BLaER1 treated with 17β-estradiol and CSF1 and Interleukin-3, amounts not matched to agents 10 nM and 100 nM (cell line): ENCODE measurements around the gene MRPS9.

Experiments used
- H3K27ac ChIP-seq, 11 experiments: shearing (Covaris generic); formaldehyde crosslinking; 2 replicates each; pipeline ENCODE4 v1.8.1; 2022
- H3K27me3 ChIP-seq, 11 experiments: shearing (Covaris generic); formaldehyde crosslinking; 2 replicates each; pipeline ENCODE4 v1.8.1; 2022
- H3K36me3 ChIP-seq, 11 experiments: shearing (Covaris generic); formaldehyde crosslinking; 2 replicates each; pipeline ENCODE4 v1.8.1; 2022
- H3K4me1 ChIP-seq, 10 experiments: shearing (Covaris generic); formaldehyde crosslinking; 2 replicates each; pipeline ENCODE4 v1.8.1; 2022
- H3K4me2 ChIP-seq, 11 experiments: shearing (Covaris generic); formaldehyde crosslinking; 2 replicates each; pipeline ENCODE4 v1.8.1; 2022
- H3K4me3 ChIP-seq, 10 experiments: shearing (Covaris generic); formaldehyde crosslinking; 2 replicates each; pipeline ENCODE4 v1.8.1; 2022
- H3K9ac ChIP-seq, 11 experiments: shearing (Covaris generic); formaldehyde crosslinking; 2 replicates each; pipeline ENCODE4 v1.8.1; 2022
- H3K9me3 ChIP-seq, 11 experiments: shearing (Covaris generic); formaldehyde crosslinking; replicated peaks in 1 of 11; 2 replicates each; pipeline ENCODE4 v1.8.1; 2022
- H4K20me1 ChIP-seq, 11 experiments: shearing (Covaris generic); formaldehyde crosslinking; 2 replicates each; pipeline ENCODE4 v1.8.1; 2022
- Cebpa-rat ChIP-seq, 11 experiments: shearing (Covaris generic); IDR thresholded peaks; 2 replicates each; pipeline ENCODE4 v1.8.1; 2022

MRPS9 gene

GRCh38 chr2:105103481-105103880 is 65.6 kb downstream of the MRPS9 start:
- H3K9me3 ChIP-seq = no peaks in the 10 kb centered on the region
- H3K36me3 ChIP-seq = peaks cover 19 to 51% (median 28%) of the 10 kb centered on the region in 11 experiments; a peak in 21 of 22 replicates
- no peak overlapping the region for H3K27ac ChIP-seq
- no peak overlapping the region for H3K4me3 ChIP-seq
- TF ChIP-seq Cebpa-rat (IDR thresholded peaks at IDR 0.05) = no peak
- H4K20me1 ChIP-seq = no peaks in the 10 kb centered on the region
- peaks cover 0 to 13% (median 2%) of the 10 kb centered on the region in 10 experiments; a peak in 8 of 20 replicates for H3K4me1 ChIP-seq
- H3K4me2 ChIP-seq = no peak overlapping the region
- no peaks in the 10 kb centered on the region for H3K27me3 ChIP-seq
- H3K9ac ChIP-seq = no peak overlapping the region

GRCh38 chr2:105104208-105104731 is 66.4 kb downstream of the MRPS9 start:
- H3K9ac ChIP-seq = no peak overlapping the region
- H3K36me3 ChIP-seq = peaks cover 17 to 43% (median 22%) of the 10 kb centered on the region in 11 experiments; a peak in 21 of 22 replicates
- TF ChIP-seq Cebpa-rat (IDR thresholded peaks at IDR 0.05) = no peak
- H3K9me3 ChIP-seq = no peaks in the 10 kb centered on the region
- no peak overlapping the region for H3K4me3 ChIP-seq
- peaks cover 0 to 12% (median 2%) of the 10 kb centered on the region in 10 experiments; a peak in 8 of 20 replicates for H3K4me1 ChIP-seq
- H3K27ac ChIP-seq = no peak overlapping the region
- no peaks in the 10 kb centered on the region for H3K27me3 ChIP-seq
- H3K4me2 ChIP-seq = no peak overlapping the region
- H4K20me1 ChIP-seq = no peaks in the 10 kb centered on the region

GRCh38 chr2:105110295-105110829 is 72.5 kb downstream of the MRPS9 start:
- H4K20me1 ChIP-seq = peaks cover 0 to 2% (median 0%) of the 10 kb centered on the region in 11 experiments; a peak in 1 of 22 replicates
- H3K4me2 ChIP-seq = no peak overlapping the region
- H3K9ac ChIP-seq = no peak overlapping the region
- no peaks in the 10 kb centered on the region for H3K9me3 ChIP-seq
- H3K4me1 ChIP-seq = peaks cover 0 to 4% (median 0%) of the 10 kb centered on the region in 10 experiments; a peak in 1 of 20 replicates
- no peak overlapping the region for H3K4me3 ChIP-seq
- H3K36me3 ChIP-seq = peaks cover 0 to 4% (median 0%) of the 10 kb centered on the region in 11 experiments; a peak in 1 of 22 replicates
- H3K27me3 ChIP-seq = no peaks in the 10 kb centered on the region
- TF ChIP-seq Cebpa-rat (IDR thresholded peaks at IDR 0.05) = no peak
- H3K27ac ChIP-seq = no peak overlapping the region

GRCh38 chr2:105111365-105112150 is 73.7 kb downstream of the MRPS9 start:
- peaks cover 0 to 4% (median 0%) of the 10 kb centered on the region in 10 experiments; a peak in 1 of 20 replicates for H3K4me1 ChIP-seq
- no peak overlapping the region for H3K4me3 ChIP-seq
- no peak overlapping the region for H3K4me2 ChIP-seq
- no peak overlapping the region for H3K27ac ChIP-seq
- H3K9ac ChIP-seq = no peak overlapping the region
- no peaks in the 10 kb centered on the region for H3K27me3 ChIP-seq
- peaks cover 0 to 4% (median 0%) of the 10 kb centered on the region in 11 experiments; a peak in 1 of 22 replicates for H3K36me3 ChIP-seq
- peaks cover 0 to 2% (median 0%) of the 10 kb centered on the region in 11 experiments; a peak in 1 of 22 replicates for H4K20me1 ChIP-seq
- TF ChIP-seq Cebpa-rat (IDR thresholded peaks at IDR 0.05) = no peak
- no peaks in the 10 kb centered on the region for H3K9me3 ChIP-seq

- TF ChIP-seq Cebpa-rat (IDR thresholded peaks at IDR 0.05) = no peak
- no peak overlapping the region for H3K4me3 ChIP-seq
- peaks cover 0 to 4% (median 0%) of the 10 kb centered on the region in 10 experiments; a peak in 1 of 20 replicates for H3K4me1 ChIP-seq
- H3K27ac ChIP-seq = no peak overlapping the region
- no peaks in the 10 kb centered on the region for H3K27me3 ChIP-seq
- peaks cover 0 to 2% (median 0%) of the 10 kb centered on the region in 11 experiments; a peak in 1 of 22 replicates for H4K20me1 ChIP-seq
- H3K9ac ChIP-seq = no peak overlapping the region; a peak in 1 of 22 replicates
- peaks cover 0 to 4% (median 0%) of the 10 kb centered on the region in 11 experiments; a peak in 1 of 22 replicates for H3K36me3 ChIP-seq
- H3K4me2 ChIP-seq = no peak overlapping the region
- no peaks in the 10 kb centered on the region for H3K9me3 ChIP-seq
Observed at GRCh38 chr2:105112345-105112744, 74.5 kb downstream of the MRPS9 start.

- Histone ChIP-seq H3K9ac (no peak overlapping the region), H3K4me2 (no peak overlapping the region), H3K36me3 (no peaks in the 10 kb centered on the region), H3K9me3 (no peaks in the 10 kb centered on the region), H3K27me3 (no peaks in the 10 kb centered on the region), H3K27ac (no peak overlapping the region), H3K4me3 (no peak overlapping the region), H4K20me1 (peaks cover 0 to 2% (median 0%) of the 10 kb centered on the region in 11 experiments; a peak in 1 of 22 replicates), H3K4me1 (no peaks in the 10 kb centered on the region)
- no peak for TF ChIP-seq Cebpa-rat (IDR thresholded peaks at IDR 0.05)
Observed at GRCh38 chr2:105113616-105114291, 75.9 kb downstream of the MRPS9 start.

GRCh38 chr2:105114551-105114950 is 76.7 kb downstream of the MRPS9 start:
- Histone ChIP-seq H3K9ac (no peak overlapping the region), H4K20me1 (peaks cover 0 to 2% (median 0%) of the 10 kb centered on the region in 11 experiments; a peak in 1 of 22 replicates), H3K27me3 (no peaks in the 10 kb centered on the region), H3K9me3 (no peaks in the 10 kb centered on the region), H3K4me1 (no peaks in the 10 kb centered on the region), H3K27ac (no peak overlapping the region), H3K4me2 (no peak overlapping the region), H3K4me3 (no peak overlapping the region), H3K36me3 (no peaks in the 10 kb centered on the region)
- TF ChIP-seq Cebpa-rat (IDR thresholded peaks at IDR 0.05) = no peak

- no peak overlapping the region for H3K4me2 ChIP-seq
- H3K27me3 ChIP-seq = no peaks in the 10 kb centered on the region
- no peaks in the 10 kb centered on the region for H3K4me1 ChIP-seq
- no peaks in the 10 kb centered on the region; a peak in 1 of 22 replicates for H4K20me1 ChIP-seq
- no peaks in the 10 kb centered on the region for H3K9me3 ChIP-seq
- no peak overlapping the region for H3K27ac ChIP-seq
- no peaks in the 10 kb centered on the region for H3K36me3 ChIP-seq
- H3K9ac ChIP-seq = no peak overlapping the region
- TF ChIP-seq Cebpa-rat (IDR thresholded peaks at IDR 0.05) = no peak
- H3K4me3 ChIP-seq = no peak overlapping the region
Observed at GRCh38 chr2:105116348-105116747, 78.5 kb downstream of the MRPS9 start.

- H4K20me1 ChIP-seq = no peaks in the 10 kb centered on the region; a peak in 1 of 22 replicates
- no peaks in the 10 kb centered on the region for H3K27me3 ChIP-seq
- H3K36me3 ChIP-seq = no peaks in the 10 kb centered on the region
- H3K4me1 ChIP-seq = no peaks in the 10 kb centered on the region
- TF ChIP-seq Cebpa-rat (IDR thresholded peaks at IDR 0.05) = no peak
- no peak overlapping the region for H3K4me3 ChIP-seq
- H3K27ac ChIP-seq = no peak overlapping the region
- no peaks in the 10 kb centered on the region for H3K9me3 ChIP-seq
- H3K4me2 ChIP-seq = no peak overlapping the region
- no peak overlapping the region for H3K9ac ChIP-seq
Observed at GRCh38 chr2:105117565-105117964, 79.7 kb downstream of the MRPS9 start.
